ENCODE results near the gene NOL9.

NOL9 gene

GRCh38 chr1:6544831-6545230 lies 9.5 kb downstream of the NOL9 start:
- Histone ChIP-seq H3K79me1 (ENCODE audit: low read length) (peaks cover 2% of the 10 kb centered on the region), H3K4ac (ENCODE audit: low read depth, low read length) (no peak overlapping the region), H3K27ac (ENCODE audit: low read depth, low read length) (no peak overlapping the region), H3K18ac (ENCODE audit: low read length) (no peak overlapping the region), H2BK5ac (ENCODE audit: low read length) (no peak overlapping the region), H3K9ac (ENCODE audit: low read length) (no peak overlapping the region), H3K56ac (ENCODE audit: low read length) (no peak overlapping the region), H3K79me2 (ENCODE audit: control insufficient read depth, insufficient read depth, low read length) (peaks cover 1% of the 10 kb centered on the region), H4K5ac (ENCODE audit: low read length) (no peak overlapping the region), H3K23ac (ENCODE audit: low read length) (no peak overlapping the region), H4K8ac (ENCODE audit: low read depth, low read length) (no peak overlapping the region), H2AK5ac (ENCODE audit: low read length) (no peak overlapping the region), H3K27me3 (ENCODE audit: insufficient read depth, low read length, poor library complexity) (no peaks in the 10 kb centered on the region), H3K36me3 (ENCODE audit: control insufficient read depth, insufficient read depth, low read length) (peaks cover 20% of the 10 kb centered on the region), H3K4me2 (ENCODE audit: low read length) (no peak overlapping the region), H3K4me1 (ENCODE audit: control insufficient read depth, low read depth, low read length) (no peaks in the 10 kb centered on the region), H2BK15ac (replicated peaks; ENCODE audit: low read depth) (no peak overlapping the region), H2BK120ac (ENCODE audit: low read depth, low read length) (no peak overlapping the region), H3K4me3 (ENCODE audit: low read length) (no peak overlapping the region)
- no CpG with 5 or more reads among the region's 3 CpGs for WGBS (ENCODE audit: extremely low coverage, insufficient coverage, low lambda C conversion rate)
- no peak for DNase-seq

- no peak for DNase-seq
- Histone ChIP-seq H2BK15ac (replicated peaks; ENCODE audit: low read depth) (no peak overlapping the region), H4K5ac (ENCODE audit: low read length) (no peak overlapping the region), H3K27ac (ENCODE audit: low read depth, low read length) (no peak overlapping the region), H3K4me1 (ENCODE audit: control insufficient read depth, low read depth, low read length) (no peaks in the 10 kb centered on the region), H2BK120ac (ENCODE audit: low read depth, low read length) (no peak overlapping the region), H2BK5ac (ENCODE audit: low read length) (no peak overlapping the region), H3K9ac (ENCODE audit: low read length) (no peak overlapping the region), H3K4me2 (ENCODE audit: low read length) (no peak overlapping the region), H3K56ac (ENCODE audit: low read length) (no peak overlapping the region), H3K4me3 (ENCODE audit: low read length) (no peak overlapping the region), H4K8ac (ENCODE audit: low read depth, low read length) (no peak overlapping the region), H3K36me3 (ENCODE audit: control insufficient read depth, insufficient read depth, low read length) (peaks cover 5% of the 10 kb centered on the region), H3K23ac (ENCODE audit: low read length) (no peak overlapping the region), H3K4ac (ENCODE audit: low read depth, low read length) (no peak overlapping the region), H3K27me3 (ENCODE audit: insufficient read depth, low read length, poor library complexity) (no peaks in the 10 kb centered on the region), H2AK5ac (ENCODE audit: low read length) (no peak overlapping the region), H3K79me1 (ENCODE audit: low read length) (peaks cover 1% of the 10 kb centered on the region), H3K79me2 (ENCODE audit: control insufficient read depth, insufficient read depth, low read length) (no peaks in the 10 kb centered on the region), H3K18ac (ENCODE audit: low read length) (no peak overlapping the region)
- WGBS (ENCODE audit: extremely low coverage, insufficient coverage, low lambda C conversion rate), result no CpG with 5 or more reads among the region's 3 CpGs
Measured at GRCh38 chr1:6538956-6539355, 15.4 kb downstream of the NOL9 start.

GRCh38 chr1:6536291-6536690 lies 18.0 kb downstream of the NOL9 start:
- peaks cover 1% of the 10 kb centered on the region for H3K79me1 ChIP-seq (ENCODE audit: low read length)
- no peak overlapping the region for H4K8ac ChIP-seq (ENCODE audit: low read depth, low read length)
- H3K27ac ChIP-seq (ENCODE audit: low read depth, low read length), result no peak overlapping the region
- no CpG with 5 or more reads among the region's 5 CpGs for WGBS (ENCODE audit: extremely low coverage, insufficient coverage, low lambda C conversion rate)
- no peak overlapping the region for H3K56ac ChIP-seq (ENCODE audit: low read length)
- H3K79me2 ChIP-seq (ENCODE audit: control insufficient read depth, insufficient read depth, low read length), result no peaks in the 10 kb centered on the region
- H4K5ac ChIP-seq (ENCODE audit: low read length), result no peak overlapping the region
- no peak overlapping the region for H2BK15ac ChIP-seq (replicated peaks; ENCODE audit: low read depth)
- DNase-seq, result no peak
- peaks cover 12% of the 10 kb centered on the region for H3K36me3 ChIP-seq (ENCODE audit: control insufficient read depth, insufficient read depth, low read length)
- H3K4ac ChIP-seq (ENCODE audit: low read depth, low read length), result no peak overlapping the region
- no peak overlapping the region for H2BK5ac ChIP-seq (ENCODE audit: low read length)
- H3K4me3 ChIP-seq (ENCODE audit: low read length), result no peak overlapping the region
- H3K4me2 ChIP-seq (ENCODE audit: low read length), result no peak overlapping the region
- no peak overlapping the region for H2AK5ac ChIP-seq (ENCODE audit: low read length)
- H2BK120ac ChIP-seq (ENCODE audit: low read depth, low read length), result no peak overlapping the region
- no peak overlapping the region for H3K23ac ChIP-seq (ENCODE audit: low read length)
- H3K27me3 ChIP-seq (ENCODE audit: insufficient read depth, low read length, poor library complexity), result no peaks in the 10 kb centered on the region
- H3K4me1 ChIP-seq (ENCODE audit: control insufficient read depth, low read depth, low read length), result no peaks in the 10 kb centered on the region
- no peak overlapping the region for H3K18ac ChIP-seq (ENCODE audit: low read length)
- no peak overlapping the region for H3K9ac ChIP-seq (ENCODE audit: low read length)

GRCh38 chr1:6535214-6535613 lies 19.1 kb downstream of the NOL9 start:
- DNase-seq, result no peak
- H3K36me3 ChIP-seq (ENCODE audit: control insufficient read depth, insufficient read depth, low read length), result peaks cover 16% of the 10 kb centered on the region

GRCh38 chr1:6534248-6534822 lies 20.0 kb downstream of the NOL9 start:
- H2BK15ac ChIP-seq (replicated peaks; ENCODE audit: low read depth), result no peak overlapping the region
- H4K8ac ChIP-seq (ENCODE audit: low read depth, low read length), result no peak overlapping the region
- H3K56ac ChIP-seq (ENCODE audit: low read length), result no peak overlapping the region
- no peak overlapping the region for H2AK5ac ChIP-seq (ENCODE audit: low read length)
- H3K4me1 ChIP-seq (ENCODE audit: control insufficient read depth, low read depth, low read length), result no peaks in the 10 kb centered on the region
- no peaks in the 10 kb centered on the region for H3K27me3 ChIP-seq (ENCODE audit: insufficient read depth, low read length, poor library complexity)
- H3K79me2 ChIP-seq (ENCODE audit: control insufficient read depth, insufficient read depth, low read length), result no peaks in the 10 kb centered on the region
- no peak overlapping the region for H3K4me3 ChIP-seq (ENCODE audit: low read length)
- no peak overlapping the region for H4K5ac ChIP-seq (ENCODE audit: low read length)
- no peak for DNase-seq
- H3K79me1 ChIP-seq (ENCODE audit: low read length), result peaks cover 1% of the 10 kb centered on the region
- H3K9ac ChIP-seq (ENCODE audit: low read length), result no peak overlapping the region
- H3K23ac ChIP-seq (ENCODE audit: low read length), result no peak overlapping the region
- no CpG with 5 or more reads among the region's 8 CpGs for WGBS (ENCODE audit: extremely low coverage, insufficient coverage, low lambda C conversion rate)
- H3K18ac ChIP-seq (ENCODE audit: low read length), result no peak overlapping the region
- H3K36me3 ChIP-seq (ENCODE audit: control insufficient read depth, insufficient read depth, low read length), result peaks cover 16% of the 10 kb centered on the region
- no peak overlapping the region for H3K4ac ChIP-seq (ENCODE audit: low read depth, low read length)
- no peak overlapping the region for H3K27ac ChIP-seq (ENCODE audit: low read depth, low read length)
- H2BK5ac ChIP-seq (ENCODE audit: low read length), result no peak overlapping the region
- no peak overlapping the region for H3K4me2 ChIP-seq (ENCODE audit: low read length)
- H2BK120ac ChIP-seq (ENCODE audit: low read depth, low read length), result no peak overlapping the region

More at GRCh38 chr1:6535214-6535613, 19.1 kb downstream of the NOL9 start:
- Histone ChIP-seq H3K79me2 (ENCODE audit: control insufficient read depth, insufficient read depth, low read length) (no peaks in the 10 kb centered on the region), H3K4me2 (ENCODE audit: low read length) (no peak overlapping the region), H4K8ac (ENCODE audit: low read depth, low read length) (no peak overlapping the region), H3K18ac (ENCODE audit: low read length) (no peak overlapping the region), H3K23ac (ENCODE audit: low read length) (no peak overlapping the region), H2BK120ac (ENCODE audit: low read depth, low read length) (no peak overlapping the region), H3K79me1 (ENCODE audit: low read length) (peaks cover 1% of the 10 kb centered on the region), H3K27ac (ENCODE audit: low read depth, low read length) (no peak overlapping the region), H3K4ac (ENCODE audit: low read depth, low read length) (no peak overlapping the region), H3K27me3 (ENCODE audit: insufficient read depth, low read length, poor library complexity) (no peaks in the 10 kb centered on the region), H2AK5ac (ENCODE audit: low read length) (no peak overlapping the region), H2BK15ac (replicated peaks; ENCODE audit: low read depth) (no peak overlapping the region), H3K56ac (ENCODE audit: low read length) (no peak overlapping the region), H3K4me3 (ENCODE audit: low read length) (no peak overlapping the region), H2BK5ac (ENCODE audit: low read length) (no peak overlapping the region), H3K4me1 (ENCODE audit: control insufficient read depth, low read depth, low read length) (no peaks in the 10 kb centered on the region), H3K9ac (ENCODE audit: low read length) (no peak overlapping the region), H4K5ac (ENCODE audit: low read length) (no peak overlapping the region)
- no CpG with 5 or more reads among the region's 4 CpGs for WGBS (ENCODE audit: extremely low coverage, insufficient coverage, low lambda C conversion rate)

- no peak overlapping the region for H2BK120ac ChIP-seq (ENCODE audit: low read depth, low read length)
- peaks cover 24% of the 10 kb centered on the region for H3K36me3 ChIP-seq (ENCODE audit: control insufficient read depth, insufficient read depth, low read length)
- no peak overlapping the region for H3K56ac ChIP-seq (ENCODE audit: low read length)
- no peak for DNase-seq
- no peak overlapping the region for H3K23ac ChIP-seq (ENCODE audit: low read length)
- H3K79me2 ChIP-seq (ENCODE audit: control insufficient read depth, insufficient read depth, low read length), result no peaks in the 10 kb centered on the region
- H2BK15ac ChIP-seq (replicated peaks; ENCODE audit: low read depth), result no peak overlapping the region
- H3K9ac ChIP-seq (ENCODE audit: low read length), result no peak overlapping the region
- no peak overlapping the region for H4K5ac ChIP-seq (ENCODE audit: low read length)
- H3K4me1 ChIP-seq (ENCODE audit: control insufficient read depth, low read depth, low read length), result no peaks in the 10 kb centered on the region
- no peaks in the 10 kb centered on the region for H3K27me3 ChIP-seq (ENCODE audit: insufficient read depth, low read length, poor library complexity)
- H3K27ac ChIP-seq (ENCODE audit: low read depth, low read length), result no peak overlapping the region
- no peak overlapping the region for H4K8ac ChIP-seq (ENCODE audit: low read depth, low read length)
- peaks cover 1% of the 10 kb centered on the region for H3K79me1 ChIP-seq (ENCODE audit: low read length)
- no peak overlapping the region for H3K4me3 ChIP-seq (ENCODE audit: low read length)
- H3K4me2 ChIP-seq (ENCODE audit: low read length), result no peak overlapping the region
- no peak overlapping the region for H2BK5ac ChIP-seq (ENCODE audit: low read length)
- WGBS (ENCODE audit: extremely low coverage, insufficient coverage, low lambda C conversion rate), result no CpG with 5 or more reads among the region's 5 CpGs
- H3K4ac ChIP-seq (ENCODE audit: low read depth, low read length), result no peak overlapping the region
- no peak overlapping the region for H3K18ac ChIP-seq (ENCODE audit: low read length)
- H2AK5ac ChIP-seq (ENCODE audit: low read length), result no peak overlapping the region
Measured at GRCh38 chr1:6531996-6532395, 22.3 kb downstream of the NOL9 start.

Measured in mesendoderm (in vitro differentiated cells).